ENCODE measurements around the gene UMAD1. TPM values are rescaled to one million over a fixed set of nuclear protein-coding genes. Genes with fewer than 3 reads are reported as not detected.
A peak's percentile ranks its signal among the peaks of the same experiment; 100 is the strongest.

UMAD1 gene
- polyA plus RNA-seq, 1 of the 3 experiments (the other 2 are of a cell fraction): 13.9 TPM

- Histone ChIP-seq H3K4me2 (no peak overlapping the region), H3K79me2 (ENCODE audit: insufficient read depth) (peaks cover 21% of the 10 kb centered on the region; the same call in 1 of the 2 replicates), H3K27me3 (ENCODE audit: insufficient read depth) (no peaks in the 10 kb centered on the region), H3K4me1 (ENCODE audit: control insufficient read depth in 1 of 2, insufficient read depth in 2 of 2, low read depth in 1 of 2, low read length in 1 of 2) (peaks cover 0 to 16% of the 10 kb centered on the region in 2 experiments; a peak in 2 of 4 replicates), H3K36me3 (replicated peaks in 1 of 2; ENCODE audit: control insufficient read depth in 1 of 2, insufficient read depth in 2 of 2, low read length in 1 of 2) (no peaks in the 10 kb centered on the region), H3K9me3 (no peaks in the 10 kb centered on the region), H3K4me3 (ENCODE audit: low read depth in 2 of 2, low read length in 1 of 2) (no peak overlapping the region), H3K9ac (no peak overlapping the region), H2AFZ (ENCODE audit: low read depth) (no peak overlapping the region), H4K20me1 (ENCODE audit: insufficient read depth) (no peaks in the 10 kb centered on the region), H3F3A (replicated peaks; ENCODE audit: insufficient read depth) (no peaks in the 10 kb centered on the region), H3K27ac (ENCODE audit: low read depth in 2 of 2, low read length in 1 of 2) (no peak overlapping the region), H3K9me2 (no peaks in the 10 kb centered on the region)
- POLR2A ChIA-PET: no interaction called here
- WGBS (ENCODE audit: low lambda C conversion rate): 70% methylated on average over 6 of the region's 6 CpGs
- no peak for DNase-seq
- CTCF ChIA-PET: interaction anchor here (0.6 to 0.9 kb wide), 3 partner anchors 12 to 34 kb away, joined by 3 read pairs; no protein-coding TSS in a partner anchor
- TF ChIP-seq CTCF (IDR thresholded peaks at IDR 0.05): no peak
- no peak for TF ChIP-seq FOXM1 (IDR thresholded peaks at IDR 0.05; ENCODE audit: low read depth)
- no peak for TF ChIP-seq POLR2AphosphoS5 (IDR thresholded peaks at IDR 0.05; ENCODE audit: low read depth, low read length)
- TF ChIP-seq GABPA (IDR thresholded peaks at IDR 0.05; ENCODE audit: low read depth): no peak
- TF ChIP-seq SMC3 (IDR thresholded peaks at IDR 0.05; ENCODE audit: low read depth, low read length): no peak
- TF ChIP-seq RCOR1 (IDR thresholded peaks at IDR 0.05; ENCODE audit: low read length): no peak
- no peak for TF ChIP-seq SIN3A (IDR thresholded peaks at IDR 0.05; ENCODE audit: borderline replicate concordance, low read depth, low read length)
- no peak for TF ChIP-seq USF2 (IDR thresholded peaks at IDR 0.05; ENCODE audit: borderline replicate concordance, low read depth, low read length)
- TF ChIP-seq GATA2 (CRISPR knock-in tag; IDR thresholded peaks at IDR 0.05): no peak
- TF ChIP-seq JUND (IDR thresholded peaks at IDR 0.05): no peak
- no peak for TF ChIP-seq NRF1 (IDR thresholded peaks at IDR 0.05; ENCODE audit: low read depth, low read length)
- TF ChIP-seq EP300 (IDR thresholded peaks at IDR 0.05; ENCODE audit: borderline replicate concordance in 1 of 2, low read depth in 1 of 2, low read length in 1 of 2): no peak
These were observed 7.0 kb downstream of the UMAD1 start for GRCh38 chr7:7647495-7648036.

GRCh38 chr7:7650682-7651206, 10.2 kb downstream of the UMAD1 start:
- H3F3A ChIP-seq (replicated peaks; ENCODE audit: insufficient read depth): no peaks in the 10 kb centered on the region
- H4K20me1 ChIP-seq (ENCODE audit: insufficient read depth): no peaks in the 10 kb centered on the region
- no peak for DNase-seq
- peaks cover 0 to 28% of the 10 kb centered on the region in 2 experiments; a peak in 2 of 4 replicates for H3K4me1 ChIP-seq (ENCODE audit: control insufficient read depth in 1 of 2, insufficient read depth in 2 of 2, low read depth in 1 of 2, low read length in 1 of 2)
- no peaks in the 10 kb centered on the region for H3K36me3 ChIP-seq (replicated peaks in 1 of 2; ENCODE audit: control insufficient read depth in 1 of 2, insufficient read depth in 2 of 2, low read length in 1 of 2)
- H3K4me3 ChIP-seq (ENCODE audit: low read depth in 2 of 2, low read length in 1 of 2): no peak overlapping the region
- no peak overlapping the region for H2AFZ ChIP-seq (ENCODE audit: low read depth)
- no peak overlapping the region for H3K9ac ChIP-seq
- H3K27me3 ChIP-seq (ENCODE audit: insufficient read depth): no peaks in the 10 kb centered on the region
- peaks cover 17% of the 10 kb centered on the region; the same call in 1 of the 2 replicates for H3K79me2 ChIP-seq (ENCODE audit: insufficient read depth)
- peak overlapping the region in 1 of 2 experiments; percentile 24; a peak in 1 of 4 replicates for H3K27ac ChIP-seq (ENCODE audit: low read depth in 2 of 2, low read length in 1 of 2)
- TF ChIP-seq SMC3 (IDR thresholded peaks at IDR 0.05; ENCODE audit: low read depth, low read length) (no peak), CHD2 (IDR thresholded peaks at IDR 0.05; ENCODE audit: low read length, partially characterized antibody) (no peak), NRF1 (IDR thresholded peaks at IDR 0.05; ENCODE audit: low read depth, low read length) (no peak), EP300 (IDR thresholded peaks at IDR 0.05; ENCODE audit: borderline replicate concordance in 1 of 2, low read depth in 1 of 2, low read length in 1 of 2) (no peak), RFX5 (IDR thresholded peaks at IDR 0.05; ENCODE audit: low read length) (no peak), FOXM1 (IDR thresholded peaks at IDR 0.05; ENCODE audit: low read depth) (no peak), RAD21 (IDR thresholded peaks at IDR 0.05; ENCODE audit: low read length) (no peak), GABPA (IDR thresholded peaks at IDR 0.05; ENCODE audit: low read depth) (no peak), MEF2A (IDR thresholded peaks at IDR 0.05; ENCODE audit: borderline replicate concordance, low read depth) (no peak), FOXJ3 (CRISPR knock-in tag; IDR thresholded peaks at IDR 0.05) (no peak), FOSL2 (IDR thresholded peaks at IDR 0.05; ENCODE audit: borderline replicate concordance, low read depth) (no peak), SIN3A (IDR thresholded peaks at IDR 0.05; ENCODE audit: borderline replicate concordance, low read depth, low read length) (no peak), JUND (IDR thresholded peaks at IDR 0.05) (no peak), RXRA (IDR thresholded peaks at IDR 0.05; ENCODE audit: borderline replicate concordance, low read depth) (no peak), TAF1 (IDR thresholded peaks at IDR 0.05; ENCODE audit: borderline replicate concordance, low read depth, low read length) (no peak), MAX (IDR thresholded peaks at IDR 0.05; ENCODE audit: low read depth) (no peak), YY1 (IDR thresholded peaks at IDR 0.05; ENCODE audit: low read depth) (no peak)
- WGBS (ENCODE audit: low lambda C conversion rate): 90% methylated on average over 2 of the region's 2 CpGs
- H3K4me2 ChIP-seq: no peak overlapping the region
- ChIA-PET CTCF (no interaction called here), POLR2A (no interaction called here)
- no peaks in the 10 kb centered on the region for H3K9me3 ChIP-seq
- no peaks in the 10 kb centered on the region for H3K9me2 ChIP-seq
